GM23338 (cell line): ENCODE data around the gene MCM7. TPM values are rescaled to one million over a fixed set of nuclear protein-coding genes. Genes with fewer than 3 reads are reported as not detected.

Source experiments
- ATAC-seq: fragments of 200-7000 bp; cut with Tn5 transposase; 3 replicates; pipeline ENCODE4 v1.9.1; 2020
- DNase-seq: peaks from one replicate; pipeline ENCODE4 v3.0.0-alpha.2; 2015; ENCODE audit warnings: low spot score
- H2AFZ ChIP-seq: fragments of 200-600 bp; sonication (generic); 2 replicates; pipeline ENCODE4 v1.8.0; 2016; ENCODE audit warnings: antibody characterized with exemption, mild to moderate bottlenecking, moderate library complexity
- H3F3A ChIP-seq: fragments of 200-600 bp; sonication (generic); replicated peaks from 2 replicates; pipeline ENCODE4 v1.8.0; 2017; ENCODE audit warnings: antibody characterized with exemption, mixed run types, low read depth
- H3K27ac ChIP-seq: fragments of 200-600 bp; sonication (generic); 2 replicates; pipeline ENCODE4 v1.6.1; 2016; ENCODE audit warnings: low read depth
- H3K27me3 ChIP-seq: fragments of 200-600 bp; sonication (generic); 2 replicates; pipeline ENCODE4 v1.8.0; 2016; ENCODE audit warnings: mild to moderate bottlenecking, mixed run types, moderate library complexity; ENCODE audit not compliant: insufficient read depth
- H3K36me3 ChIP-seq: fragments of 200-600 bp; sonication (generic); 2 replicates; pipeline ENCODE4 v1.8.0; 2016; ENCODE audit warnings: mild to moderate bottlenecking; ENCODE audit not compliant: insufficient read depth
- H3K4me1 ChIP-seq: fragments of 200-600 bp; sonication (generic); 2 replicates; pipeline ENCODE4 v1.8.0; 2016; ENCODE audit warnings: mild to moderate bottlenecking, moderate library complexity; ENCODE audit not compliant: insufficient read depth
- H3K4me2 ChIP-seq: fragments of 200-600 bp; sonication (generic); 2 replicates; pipeline ENCODE4 v1.7.1; 2017; ENCODE audit warnings: mixed run types
- H3K4me3 ChIP-seq: fragments of 200-600 bp; sonication (generic); 2 replicates; pipeline ENCODE4 v1.6.1; 2016; ENCODE audit warnings: mixed run types
- H3K79me2 ChIP-seq: fragments of 200-600 bp; sonication (generic); replicated peaks from 2 replicates; pipeline ENCODE4 v1.8.0; 2017; ENCODE audit warnings: mild to moderate bottlenecking; ENCODE audit not compliant: insufficient read depth
- H3K9me2 ChIP-seq: fragments of 200-600 bp; sonication (generic); 2 replicates; pipeline ENCODE4 v1.8.0; 2017; ENCODE audit not compliant: insufficient read depth
- H4K20me1 ChIP-seq: fragments of 200-600 bp; sonication (generic); replicated peaks from 2 replicates; pipeline ENCODE4 v1.8.0; 2017; ENCODE audit warnings: mild to moderate bottlenecking; ENCODE audit not compliant: insufficient read depth
- H3K27ac Mint-ChIP-seq: 2 replicates; pipeline ENCODE4 v1.8.0; 2020; ENCODE audit warnings: inconsistent platforms, mild to moderate bottlenecking, moderate library complexity, mixed read lengths
- H3K27me3 Mint-ChIP-seq: 3 replicates; pipeline ENCODE4 v1.8.0; 2022; ENCODE audit warnings: low read depth, mild to moderate bottlenecking, moderate library complexity, mixed read lengths, inconsistent platforms; ENCODE audit not compliant: insufficient read depth, poor library complexity
- H3K36me3 Mint-ChIP-seq: 3 replicates; pipeline ENCODE4 v1.8.0; 2021; ENCODE audit warnings: low read depth, mild to moderate bottlenecking, inconsistent platforms, moderate library complexity, mixed read lengths
- H3K4me1 Mint-ChIP-seq: 3 replicates; pipeline ENCODE4 v1.8.0; 2020; ENCODE audit warnings: mild to moderate bottlenecking, inconsistent platforms, mixed read lengths
- H3K4me3 Mint-ChIP-seq: 3 replicates; pipeline ENCODE4 v1.8.0; 2021; ENCODE audit warnings: moderate library complexity, mild to moderate bottlenecking, inconsistent platforms, mixed read lengths
- H3K9me3 Mint-ChIP-seq: 3 replicates; pipeline ENCODE4 v1.8.0; 2020; ENCODE audit warnings: moderate library complexity, mild to moderate bottlenecking, inconsistent platforms, mixed read lengths
- JUNB ChIP-seq: IDR thresholded peaks from one replicate; pipeline ENCODE4 v1.6.1; 2016; ENCODE audit warnings: antibody characterized with exemption; ENCODE audit not compliant: unreplicated experiment
- NANOG ChIP-seq: IDR thresholded peaks from 2 replicates; pipeline ENCODE4 v1.6.1; 2016; ENCODE audit warnings: antibody characterized with exemption, borderline replicate concordance
- POLR2AphosphoS5 ChIP-seq: IDR thresholded peaks from 2 replicates; pipeline ENCODE4 v1.6.1; 2016; ENCODE audit warnings: antibody characterized with exemption, low read depth
- REST ChIP-seq: IDR thresholded peaks from one replicate; pipeline ENCODE4 v1.6.1; 2018; ENCODE audit warnings: antibody characterized with exemption; ENCODE audit not compliant: unreplicated experiment
- STAT1 ChIP-seq: IDR thresholded peaks from one replicate; pipeline ENCODE4 v1.6.1; 2016; ENCODE audit warnings: antibody characterized with exemption; ENCODE audit not compliant: unreplicated experiment
- ZNF114 ChIP-seq: fragments of 250-450 bp; sonication (Bioruptor Pico); IDR thresholded peaks from 2 replicates; pipeline ENCODE4 v1.5.0; 2020; ENCODE audit warnings: mild to moderate bottlenecking, moderate library complexity
- polyA plus RNA-seq: library from polyadenylated mRNA; unstranded; fragments of >200 nt; fragmentation: Nextera tagmentation; extraction: Ambion mirVana; gene quantifications from 2 replicates; pipeline ENCODE4 v1.2.1, GENCODE V29; 2016
- total RNA-seq: library from RNA; depleted of rRNA; stranded (reverse); fragments of >200 nt; shearing (Covaris generic); gene quantifications from 2 replicates; pipeline ENCODE4 v1.2.3, GENCODE V29; 2014
- TF ChIP-seq, protein P1 (sequence below), 2 experiments: fragments of 200-600 bp in 1 of 2; sonication (generic) in 1 of 2; conservative IDR thresholded peaks; 2 replicates each; pipeline versions ENCODE4 v1.5.1 to v1.6.1; 2016 to 2017; ENCODE audit warnings: antibody characterized with exemption in 2 of 2, low read depth in 2 of 2, mild to moderate bottlenecking in 2 of 2, moderate library complexity in 1 of 2

The MCM7 gene
- total and polyA plus RNA-seq, 2 experiments from 2014 or later: 140 to 285 TPM

- Histone ChIP-seq H3K4me2 (no peak overlapping the region), H3K36me3 (peaks cover 66% of the 10 kb centered on the region), H3F3A (peaks cover 57% of the 10 kb centered on the region), H3K4me1 (no peaks in the 10 kb centered on the region), H3K79me2 (peaks cover 9% of the 10 kb centered on the region), H2AFZ (no peak overlapping the region), H4K20me1 (peaks cover 6% of the 10 kb centered on the region), H3K27me3 (0 out of 2 replicates have a peak, but pooled peaks cover 5% of the 10 kb centered on the region), H3K4me3 (no peak overlapping the region), H3K9me2 (no peaks in the 10 kb centered on the region), H3K27ac (no peak overlapping the region)
- TF ChIP-seq ZNF114 (CRISPR knock-in tag): no peak
- TF ChIP-seq POLR2AphosphoS5: peak; percentile 24; the same call in 1 of the 2 replicates
- TF ChIP-seq NANOG: no peak
- no peak overlapping the region for H3K4me3 Mint-ChIP-seq
- peaks cover 26% of the 10 kb centered on the region for H3K27me3 Mint-ChIP-seq
- ATAC-seq (no peak), DNase-seq (no peak)
- no peaks in the 10 kb centered on the region for H3K4me1 Mint-ChIP-seq
- H3K36me3 Mint-ChIP-seq: peaks cover 96% of the 10 kb centered on the region
- H3K9me3 Mint-ChIP-seq: peaks cover 68% of the 10 kb centered on the region
- no peak overlapping the region for H3K27ac Mint-ChIP-seq
Measured at GRCh38 chr7:100069991-100070390, 31.2 kb downstream of the MCM7 start.

DNA sequence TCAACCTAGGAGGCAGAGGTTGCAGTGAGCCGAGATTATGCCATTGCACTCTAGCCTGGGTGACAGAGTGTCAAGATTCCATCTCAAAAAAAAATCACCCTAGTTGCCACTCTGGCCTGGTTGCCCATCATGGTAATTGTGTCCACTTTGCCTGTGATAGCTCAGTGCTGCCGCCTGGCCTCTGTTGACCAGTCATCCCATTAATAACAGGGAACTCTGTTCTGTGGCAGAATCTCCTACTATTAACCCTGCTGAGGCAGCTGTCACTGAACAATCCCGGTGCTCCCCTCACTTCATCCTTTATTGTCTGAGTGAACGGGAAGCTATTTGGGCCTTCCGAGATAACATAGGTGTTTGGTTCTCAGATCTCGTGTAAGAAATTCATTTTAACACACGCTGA, 34.2 kb downstream of the MCM7 start:
- Histone ChIP-seq H2AFZ (no peak overlapping the region), H3F3A (peaks cover 38% of the 10 kb centered on the region), H3K9me2 (no peaks in the 10 kb centered on the region), H3K27me3 (0 out of 2 replicates have a peak, but pooled peaks cover 5% of the 10 kb centered on the region), H3K4me3 (no peak overlapping the region), H3K36me3 (peaks cover 41% of the 10 kb centered on the region), H3K4me1 (no peaks in the 10 kb centered on the region), H3K79me2 (peaks cover 9% of the 10 kb centered on the region), H4K20me1 (peaks cover 6% of the 10 kb centered on the region), H3K4me2 (no peak overlapping the region), H3K27ac (0 out of 2 replicates have a peak overlapping the region, but pooled peaks have one; percentile 32)
- Mint-ChIP-seq H3K27me3 (peaks cover 25% of the 10 kb centered on the region), H3K36me3 (peaks cover 90% of the 10 kb centered on the region), H3K27ac (no peak overlapping the region), H3K4me1 (no peaks in the 10 kb centered on the region), H3K9me3 (peaks cover 37% of the 10 kb centered on the region), H3K4me3 (no peak overlapping the region)
- TF ChIP-seq STAT1 (no peak), NANOG (no peak), JUNB (no peak), REST (no peak)
- TF ChIP-seq, protein P1, sequence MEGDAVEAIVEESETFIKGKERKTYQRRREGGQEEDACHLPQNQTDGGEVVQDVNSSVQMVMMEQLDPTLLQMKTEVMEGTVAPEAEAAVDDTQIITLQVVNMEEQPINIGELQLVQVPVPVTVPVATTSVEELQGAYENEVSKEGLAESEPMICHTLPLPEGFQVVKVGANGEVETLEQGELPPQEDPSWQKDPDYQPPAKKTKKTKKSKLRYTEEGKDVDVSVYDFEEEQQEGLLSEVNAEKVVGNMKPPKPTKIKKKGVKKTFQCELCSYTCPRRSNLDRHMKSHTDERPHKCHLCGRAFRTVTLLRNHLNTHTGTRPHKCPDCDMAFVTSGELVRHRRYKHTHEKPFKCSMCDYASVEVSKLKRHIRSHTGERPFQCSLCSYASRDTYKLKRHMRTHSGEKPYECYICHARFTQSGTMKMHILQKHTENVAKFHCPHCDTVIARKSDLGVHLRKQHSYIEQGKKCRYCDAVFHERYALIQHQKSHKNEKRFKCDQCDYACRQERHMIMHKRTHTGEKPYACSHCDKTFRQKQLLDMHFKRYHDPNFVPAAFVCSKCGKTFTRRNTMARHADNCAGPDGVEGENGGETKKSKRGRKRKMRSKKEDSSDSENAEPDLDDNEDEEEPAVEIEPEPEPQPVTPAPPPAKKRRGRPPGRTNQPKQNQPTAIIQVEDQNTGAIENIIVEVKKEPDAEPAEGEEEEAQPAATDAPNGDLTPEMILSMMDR (conservative IDR thresholded peaks at IDR 0.05; ENCODE audit: low read depth in 2 of 2): peak; percentile 21 to 46; a peak in 2 of 4 replicates
- DNase-seq (no peak), ATAC-seq (peak; percentile 28; the same call in 1 of the 3 replicates)
